ENCODE results near the gene GP1BA.
A peak's percentile ranks its signal among the peaks of the same experiment; 100 is the strongest.
"Not testable (repeated sequence)": the region's sequence is repeated elsewhere in the genome, so short reads cannot be mapped to it uniquely, and the experiment has no call there.

The GP1BA gene

DNA sequence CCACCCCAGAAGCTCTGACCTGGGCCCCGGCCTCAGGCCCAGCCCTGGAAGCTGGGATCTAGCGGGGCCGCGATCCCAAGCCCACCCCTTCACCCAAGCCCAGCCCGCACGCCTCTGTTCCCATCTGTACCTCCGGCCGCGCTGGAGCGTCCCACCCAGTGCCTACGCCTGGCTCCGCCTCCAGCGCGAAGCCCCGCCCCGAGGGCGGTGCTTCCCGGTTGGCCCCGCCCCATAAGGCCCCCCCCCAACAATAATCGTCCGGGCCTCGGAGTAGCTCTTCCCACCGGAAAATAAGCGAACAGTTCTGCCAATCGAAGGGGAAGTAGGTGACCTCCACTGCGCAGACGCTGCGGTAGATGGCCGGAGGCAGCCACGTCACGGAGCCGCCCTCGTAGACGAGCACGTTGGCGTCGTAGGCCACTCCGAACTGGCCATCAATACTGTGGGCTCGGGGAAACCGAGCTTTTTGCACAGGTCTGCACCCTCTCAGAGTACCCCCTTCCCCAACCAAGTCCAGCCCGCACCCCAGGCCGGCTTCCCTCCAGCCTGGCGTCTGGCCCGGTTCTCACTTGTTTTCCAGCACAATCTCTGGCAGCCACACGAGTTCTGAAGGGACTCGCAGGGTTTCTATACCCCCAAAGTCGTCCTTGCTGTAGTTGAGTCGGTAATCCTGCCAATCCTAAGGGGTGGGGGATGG, 30.3 kb upstream of the GP1BA start:
- DNase-seq (peak; percentile 37), ATAC-seq (no peak)

GRCh38 chr17:4902540-4902939, 29.5 kb upstream of the GP1BA start:
- ATAC-seq = no peak
- no peak for DNase-seq

- DNase-seq (peak; percentile 84), ATAC-seq (peak; percentile 44)
Measured at GRCh38 chr17:4903051-4903818, 28.8 kb upstream of the GP1BA start, which contains the start of gene CHRNE. CHRNE (minus strand) TSS chr17:4903098; CDS start chr17:4903063, 35 bp downstream.

GRCh38 chr17:4906642-4907041, 25.4 kb upstream of the GP1BA start:
- DNase-seq, ATAC-seq: not testable (repeated sequence)

- ATAC-seq (no peak), DNase-seq (no peak)
Measured at GRCh38 chr17:4908301-4908700, 23.8 kb upstream of the GP1BA start.

DNA sequence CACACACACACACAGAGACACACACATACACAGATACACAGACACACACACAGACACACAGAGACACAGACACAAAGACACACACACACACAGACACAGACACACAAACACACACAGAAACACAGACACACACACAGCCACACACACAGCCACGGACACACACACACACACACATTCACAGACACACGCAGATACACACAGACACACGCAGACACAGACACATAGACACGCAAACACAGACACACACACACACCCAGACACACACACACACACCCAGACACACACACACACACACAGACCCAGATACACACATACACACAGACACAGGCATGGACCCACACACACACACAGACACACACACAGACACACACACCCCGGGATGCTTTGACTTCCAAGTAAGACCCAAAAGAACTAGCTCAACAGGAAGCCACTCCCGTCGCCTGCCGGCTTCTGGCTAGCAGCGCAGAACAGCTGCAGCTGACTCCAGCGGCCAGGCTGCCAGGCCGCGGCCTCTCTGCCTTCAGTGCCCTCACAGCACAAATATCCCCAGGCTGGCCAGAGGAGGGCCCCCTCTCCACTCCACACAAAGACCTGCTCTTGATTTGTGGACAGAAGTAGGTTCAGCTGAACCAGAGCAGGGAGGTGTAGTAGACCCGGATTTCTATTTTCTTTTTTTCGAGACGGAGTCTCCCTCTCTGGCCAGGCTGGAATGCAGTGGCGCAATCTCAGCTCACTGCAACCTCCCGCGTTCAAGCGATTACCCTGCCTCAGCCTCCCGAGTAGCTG, 23.2 kb upstream of the GP1BA start:
- DNase-seq = peak; percentile 74

DNA sequence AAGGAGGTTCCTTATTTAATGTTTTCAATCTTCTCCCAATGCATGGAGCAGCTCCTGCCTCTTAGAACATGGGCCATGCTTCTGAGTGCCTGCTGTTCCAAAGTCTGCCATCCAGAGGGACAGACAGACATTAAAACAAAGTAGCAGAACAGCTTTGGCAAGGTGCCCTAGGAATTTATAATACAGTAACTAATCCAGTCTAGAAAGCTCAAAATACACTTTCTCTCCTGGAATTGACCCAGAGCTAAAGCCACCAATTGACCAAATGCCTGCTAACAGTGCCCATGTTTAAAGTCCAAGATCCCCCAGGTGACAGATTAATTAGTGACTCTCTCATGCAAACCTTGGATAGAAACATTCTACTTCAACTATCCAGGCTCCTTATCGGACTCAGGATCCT, 18.1 kb upstream of the GP1BA start:
- DNase-seq (no peak), ATAC-seq (no peak)

More for the DNA sequence above, 23.2 kb upstream of the GP1BA start:
- peak; percentile 96 for ATAC-seq

DNA sequence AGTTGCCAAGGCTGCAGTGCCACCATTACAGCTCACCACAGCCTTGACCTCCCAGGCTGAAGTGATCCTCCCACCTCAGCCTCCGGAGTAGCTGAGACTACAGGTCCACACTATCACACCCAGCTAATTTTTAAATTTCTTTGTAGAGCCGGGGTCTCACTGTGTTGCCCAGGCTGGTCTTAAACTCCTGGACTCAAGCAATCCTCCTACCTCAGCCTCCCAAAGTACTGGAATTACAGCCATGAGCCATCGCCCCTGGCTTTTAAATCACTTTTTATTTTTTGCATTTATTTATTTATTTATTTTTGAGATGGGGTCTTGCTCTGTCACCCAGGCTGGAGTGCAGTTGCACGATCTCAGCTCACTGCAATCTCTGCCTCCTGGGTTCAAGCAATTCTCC, 17.5 kb upstream of the GP1BA start:
- not testable (repeated sequence) for DNase-seq, ATAC-seq

DNA sequence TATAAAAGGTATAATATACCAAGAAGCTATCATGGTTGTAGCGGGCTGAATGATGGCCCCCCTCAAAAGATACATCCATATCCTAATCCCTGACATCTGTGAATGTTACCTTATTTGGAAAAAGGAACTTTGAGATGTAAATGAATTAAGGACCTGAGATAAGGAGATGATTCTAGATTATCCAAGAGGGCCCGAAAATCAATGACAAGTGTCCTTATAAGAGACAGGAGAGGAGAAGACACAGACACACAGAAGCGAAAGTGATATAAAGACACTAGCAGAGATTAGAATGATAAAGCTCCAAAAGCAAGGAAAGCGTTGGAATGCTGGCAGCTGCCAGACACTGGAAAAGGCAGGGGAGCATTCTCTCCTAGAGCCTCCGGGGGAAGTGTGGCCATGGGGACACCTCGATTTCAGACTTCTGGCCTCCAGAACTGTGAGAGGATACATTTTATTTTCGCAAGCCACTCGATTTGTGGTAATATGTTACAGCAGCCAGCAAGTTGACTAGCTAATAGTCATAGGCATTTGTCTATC, 12.5 kb upstream of the GP1BA start:
- DNase-seq (no peak), ATAC-seq (no peak)

DNA sequence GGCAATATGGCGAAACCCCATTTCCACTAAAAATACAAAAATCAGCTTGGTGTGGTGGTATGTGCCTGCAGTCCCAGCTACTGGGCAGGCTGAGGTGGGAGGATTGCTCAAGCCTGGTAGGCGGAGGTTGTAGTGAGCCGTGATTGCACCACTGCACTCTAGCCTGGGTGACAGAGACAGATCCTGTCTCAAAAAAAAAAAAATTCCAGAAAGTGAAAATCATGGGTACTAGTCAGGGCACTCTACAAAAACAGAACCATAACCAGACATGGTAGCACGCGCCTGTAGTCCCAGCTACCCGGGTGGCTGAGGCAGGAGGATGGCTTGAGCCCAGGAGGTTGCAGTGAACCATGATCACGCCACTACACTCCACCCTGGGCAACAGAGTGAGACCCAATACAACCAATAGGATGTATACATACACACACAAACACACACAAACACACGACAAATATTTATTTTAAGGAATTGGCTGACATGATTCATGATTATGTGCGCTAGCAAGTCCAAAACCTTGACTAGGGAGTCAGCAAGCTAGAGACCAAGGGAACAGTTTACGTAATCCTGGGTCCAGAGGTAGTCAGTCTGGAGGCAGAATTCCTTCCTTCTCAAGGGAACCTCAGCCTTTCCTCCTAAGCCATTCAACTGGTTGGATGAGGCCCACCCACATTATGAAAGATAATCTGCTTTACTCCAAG, 11.6 kb upstream of the GP1BA start:
- ATAC-seq (no peak), DNase-seq (no peak)

DNA sequence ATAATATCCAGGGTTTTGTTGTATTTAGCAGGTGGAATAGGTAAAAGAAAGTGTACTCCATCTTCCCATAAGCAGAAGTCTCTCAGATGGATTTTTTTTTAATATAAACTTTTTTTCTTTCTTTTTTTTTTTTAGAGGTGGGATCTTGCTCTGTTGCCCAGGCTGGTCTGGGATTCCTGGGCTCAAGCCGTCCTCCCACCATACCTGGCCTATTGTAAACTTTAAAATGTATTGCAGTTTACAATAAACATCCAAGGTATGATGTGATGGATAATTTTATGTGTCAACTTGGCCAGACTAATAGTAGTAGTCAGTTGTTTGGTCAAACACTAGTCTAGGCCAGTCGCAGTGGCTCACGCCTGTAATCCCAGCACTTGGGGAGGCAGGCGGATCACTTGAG, 10.8 kb upstream of the GP1BA start:
- ATAC-seq (no peak), DNase-seq (no peak)

DNA sequence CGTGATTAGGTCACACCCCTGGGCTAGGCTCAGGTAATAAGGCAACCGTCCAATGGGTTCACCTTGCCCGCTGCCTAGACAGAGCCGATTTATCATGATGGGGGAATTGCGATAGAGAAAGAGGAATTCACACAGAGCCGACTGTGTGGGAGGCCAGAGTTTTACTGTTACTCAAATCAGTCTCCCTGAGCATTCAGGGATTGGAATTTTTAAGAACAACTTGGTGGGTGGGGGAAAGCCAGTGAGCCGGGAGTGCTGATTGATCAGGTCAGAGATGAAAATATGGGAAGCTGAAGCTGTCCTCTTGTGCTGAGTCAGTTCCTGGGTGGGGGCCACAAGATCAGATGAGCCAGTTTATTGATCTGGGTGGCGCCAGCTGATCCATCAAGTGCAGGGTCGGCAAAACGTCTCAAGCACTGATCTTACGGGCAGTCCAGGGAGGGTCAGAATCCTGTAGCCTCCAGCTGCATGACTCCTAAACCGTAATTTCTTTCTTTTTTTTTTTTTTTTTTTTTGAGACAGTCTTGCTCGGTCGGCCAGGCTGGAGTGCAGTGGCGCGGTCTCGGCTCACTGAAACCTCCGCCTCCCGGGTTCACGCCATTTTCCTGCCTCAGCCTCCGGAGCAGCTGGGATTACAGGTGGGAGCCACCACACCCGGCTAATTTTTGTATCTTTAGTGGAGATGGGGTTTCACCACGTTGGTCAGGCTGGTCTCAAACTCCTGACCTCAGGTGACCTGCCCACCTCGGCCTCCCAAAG, 5.3 kb upstream of the GP1BA start:
- not testable (repeated sequence) for ATAC-seq, DNase-seq

DNA sequence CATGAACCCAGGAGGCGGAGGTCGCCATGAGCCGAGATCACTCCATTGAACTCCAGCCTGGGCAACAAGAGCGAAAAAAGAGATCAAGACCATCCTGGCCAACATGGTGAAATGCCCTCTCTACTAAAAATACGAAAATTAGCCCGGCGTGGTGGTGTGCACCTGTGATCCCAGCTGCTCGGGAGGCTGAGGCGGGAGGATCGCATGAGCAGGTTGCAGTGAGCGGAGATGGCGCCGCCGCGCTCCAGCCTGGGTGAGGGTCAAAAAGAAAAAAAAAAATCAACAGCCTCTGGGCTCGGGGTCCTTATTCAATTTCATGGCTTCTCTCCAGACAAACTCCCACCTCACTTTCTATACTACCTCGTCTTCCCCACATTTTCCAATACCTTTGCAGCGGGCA, 3.2 kb upstream of the GP1BA start:
- no peak for DNase-seq
- ATAC-seq = no peak

DNA sequence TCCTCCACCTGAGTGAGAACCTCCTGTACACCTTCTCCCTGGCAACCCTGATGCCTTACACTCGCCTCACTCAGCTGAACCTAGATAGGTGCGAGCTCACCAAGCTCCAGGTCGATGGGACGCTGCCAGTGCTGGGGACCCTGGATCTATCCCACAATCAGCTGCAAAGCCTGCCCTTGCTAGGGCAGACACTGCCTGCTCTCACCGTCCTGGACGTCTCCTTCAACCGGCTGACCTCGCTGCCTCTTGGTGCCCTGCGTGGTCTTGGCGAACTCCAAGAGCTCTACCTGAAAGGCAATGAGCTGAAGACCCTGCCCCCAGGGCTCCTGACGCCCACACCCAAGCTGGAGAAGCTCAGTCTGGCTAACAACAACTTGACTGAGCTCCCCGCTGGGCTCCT, 679 bp downstream of the GP1BA start:
- DNase-seq (no peak), ATAC-seq (no peak)

- ATAC-seq (no peak), DNase-seq (no peak)
Measured at GRCh38 chr17:4933646-4934045, 1.6 kb downstream of the GP1BA start.

DNA sequence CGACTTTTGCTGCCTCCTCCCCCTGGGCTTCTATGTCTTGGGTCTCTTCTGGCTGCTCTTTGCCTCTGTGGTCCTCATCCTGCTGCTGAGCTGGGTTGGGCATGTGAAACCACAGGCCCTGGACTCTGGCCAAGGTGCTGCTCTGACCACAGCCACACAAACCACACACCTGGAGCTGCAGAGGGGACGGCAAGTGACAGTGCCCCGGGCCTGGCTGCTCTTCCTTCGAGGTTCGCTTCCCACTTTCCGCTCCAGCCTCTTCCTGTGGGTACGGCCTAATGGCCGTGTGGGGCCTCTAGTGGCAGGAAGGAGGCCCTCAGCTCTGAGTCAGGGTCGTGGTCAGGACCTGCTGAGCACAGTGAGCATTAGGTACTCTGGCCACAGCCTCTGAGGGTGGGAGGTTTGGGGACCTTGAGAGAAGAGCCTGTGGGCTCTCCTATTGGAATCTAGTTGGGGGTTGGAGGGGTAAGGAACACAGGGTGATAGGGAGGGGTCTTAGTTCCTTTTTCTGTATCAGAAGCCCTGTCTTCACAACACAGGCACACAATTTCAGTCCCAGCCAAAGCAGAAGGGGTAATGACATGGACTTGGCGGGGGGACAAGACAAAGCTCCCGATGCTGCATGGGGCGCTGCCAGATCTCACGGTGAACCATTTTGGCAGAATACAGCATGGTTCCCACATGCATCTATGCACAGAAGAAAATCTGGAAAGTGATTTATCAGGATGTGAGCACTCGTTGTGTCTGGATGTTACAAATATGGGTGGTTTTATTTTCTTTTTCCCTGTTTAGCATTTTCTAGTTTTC, 2.3 kb downstream of the GP1BA start:
- ATAC-seq = peak; percentile 55

GRCh38 chr17:4935650-4936049, 3.6 kb downstream of the GP1BA start:
- DNase-seq (no peak), ATAC-seq (no peak)

More for the DNA sequence above, 2.3 kb downstream of the GP1BA start:
- DNase-seq = no peak

DNA sequence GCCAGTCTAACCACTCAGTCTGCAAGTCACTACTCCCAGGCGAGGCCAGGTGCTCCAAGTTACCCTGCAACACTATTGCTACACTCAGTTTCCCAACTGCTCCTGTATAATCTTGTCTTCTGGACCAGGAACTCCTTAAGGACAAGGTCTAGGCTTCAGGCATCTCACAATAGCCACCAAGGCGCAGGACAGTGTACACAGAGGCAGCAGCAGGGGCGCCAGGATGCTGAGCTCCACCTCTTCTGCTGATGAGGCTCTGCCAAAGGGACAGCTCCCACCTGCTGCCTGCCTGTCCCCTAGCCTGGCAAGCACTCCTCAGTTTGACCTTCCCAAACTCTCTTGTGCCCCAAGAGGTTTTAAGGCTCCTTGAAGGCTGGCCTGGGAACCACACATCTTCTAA, 4.4 kb downstream of the GP1BA start:
- ATAC-seq (no peak), DNase-seq (no peak)

DNA sequence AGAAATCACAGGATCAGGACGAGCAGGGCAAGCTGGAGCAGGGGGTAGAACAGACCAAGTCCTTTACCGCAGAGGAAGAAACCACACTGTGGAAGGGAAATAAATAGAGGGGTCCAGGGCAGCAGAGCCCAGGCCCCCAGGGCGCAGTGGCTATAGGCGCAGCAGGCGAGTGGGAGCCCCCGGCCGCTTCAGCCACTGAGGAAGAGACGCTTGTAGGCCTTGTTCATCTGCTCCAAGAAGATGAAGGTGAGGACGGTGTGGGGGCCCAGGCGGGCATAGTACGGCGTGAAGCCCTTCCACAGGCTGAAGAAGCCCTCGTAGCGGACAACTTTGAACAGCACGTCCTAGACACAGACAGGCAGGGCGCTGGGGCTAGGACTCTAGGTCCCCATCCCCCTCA, 5.5 kb downstream of the GP1BA start:
- DNase-seq = no peak
- no peak for ATAC-seq

- ATAC-seq = no peak
- no peak for DNase-seq
Measured at GRCh38 chr17:4938069-4938491, 6.0 kb downstream of the GP1BA start.
